Fibroblast of skin of left quadriceps (primary cell): ENCODE measurements around the gene PLPPR5.
A peak's percentile ranks its signal among the peaks of the same experiment; 100 is the strongest.

Experiments
- DNase-seq, 2 experiments: peaks; one replicate each; pipeline ENCODE4 v3.0.0-alpha.2; 2013; ENCODE audit warnings: low read depth in 2 of 2

Gene PLPPR5

DNA sequence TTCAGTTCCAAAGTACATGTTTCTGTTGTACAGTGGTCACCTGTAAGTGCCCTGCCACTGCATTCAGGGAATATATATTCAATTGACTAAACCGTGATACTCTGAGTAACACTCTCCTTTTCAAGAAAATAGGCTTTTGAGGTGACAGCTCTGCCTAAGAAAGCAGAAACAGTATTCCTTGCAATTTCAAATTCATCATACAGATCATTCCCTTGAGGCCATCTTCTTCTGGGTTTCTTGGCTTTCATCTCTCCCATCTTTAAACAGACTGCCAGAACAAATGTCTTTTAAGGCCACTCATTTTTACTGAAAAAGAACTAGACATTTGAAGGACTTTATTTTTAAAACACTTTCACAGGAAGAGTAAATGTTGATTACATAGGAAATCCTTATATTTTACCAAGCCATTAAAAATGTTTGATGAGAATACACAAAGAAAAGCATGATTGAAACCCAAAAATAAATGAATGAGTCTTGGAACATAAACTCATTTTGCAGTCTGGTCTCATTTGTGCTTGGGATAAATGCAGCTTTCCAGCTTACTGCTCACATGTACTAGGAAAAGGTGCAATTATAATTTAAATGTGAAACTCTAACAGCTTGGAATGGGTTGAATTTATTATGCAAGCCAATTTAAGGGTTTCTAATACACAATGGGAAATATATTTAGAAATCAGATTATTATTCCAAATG is 34.7 kb downstream of the PLPPR5 start:
- no peak for DNase-seq

DNA sequence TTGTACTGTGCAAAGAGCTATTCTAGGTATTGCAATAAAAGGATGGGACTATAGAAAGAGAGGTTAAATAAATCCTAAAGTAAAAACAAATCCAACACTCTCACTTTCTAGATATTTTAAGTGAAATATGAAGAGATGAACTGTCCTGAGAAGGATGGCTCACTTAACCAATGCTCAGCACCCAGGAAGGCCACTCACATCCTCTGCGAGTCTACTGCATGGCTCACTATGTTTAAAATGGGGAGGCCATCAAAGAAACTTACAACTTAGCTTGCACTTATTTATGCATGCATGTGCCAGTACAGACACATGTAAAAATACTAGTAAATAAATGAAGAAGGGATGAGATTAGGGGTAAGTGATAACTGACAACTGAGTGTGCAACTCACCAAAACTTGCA is 37.5 kb downstream of the PLPPR5 start:
- DNase-seq: no peak

DNA sequence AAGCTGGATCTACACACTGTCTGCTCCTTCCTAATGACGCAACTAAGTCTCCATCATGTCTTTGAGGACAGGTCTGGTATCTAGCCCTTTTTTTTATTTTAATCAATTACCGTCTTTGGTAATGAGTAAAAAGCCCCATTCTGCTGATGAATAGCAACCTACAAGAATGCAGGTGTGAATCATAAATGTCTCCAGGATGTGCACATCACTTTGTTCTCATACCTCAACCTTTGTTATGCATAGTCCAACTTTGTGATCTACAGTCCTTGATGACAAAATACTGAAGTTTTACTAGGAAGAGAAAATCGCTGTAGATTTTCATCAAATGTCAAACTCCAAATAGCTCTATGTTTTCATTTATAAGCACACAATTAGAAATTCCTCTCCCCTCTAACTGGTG is 39.3 kb downstream of the PLPPR5 start:
- DNase-seq: no peak

DNA sequence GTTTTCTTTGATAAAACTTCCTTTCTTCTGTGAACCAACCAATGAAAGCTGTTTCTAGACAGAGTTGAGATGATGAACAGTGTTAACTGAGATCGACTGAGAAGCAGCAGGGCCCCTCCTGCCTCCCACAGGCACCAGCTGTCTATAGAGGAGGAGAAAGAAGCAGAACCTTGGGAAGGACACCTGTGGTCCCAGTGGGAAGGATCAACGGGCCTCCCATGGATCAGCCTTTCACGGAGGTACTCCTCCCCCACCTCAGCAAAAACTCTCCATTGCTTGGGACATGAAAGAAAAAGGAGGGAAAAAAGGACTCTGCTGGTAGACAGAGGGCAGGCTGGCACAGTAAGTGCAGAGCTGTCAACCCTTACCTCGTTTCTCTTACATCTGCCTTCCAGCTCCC is 40.5 kb downstream of the PLPPR5 start:
- DNase-seq: no peak

DNA sequence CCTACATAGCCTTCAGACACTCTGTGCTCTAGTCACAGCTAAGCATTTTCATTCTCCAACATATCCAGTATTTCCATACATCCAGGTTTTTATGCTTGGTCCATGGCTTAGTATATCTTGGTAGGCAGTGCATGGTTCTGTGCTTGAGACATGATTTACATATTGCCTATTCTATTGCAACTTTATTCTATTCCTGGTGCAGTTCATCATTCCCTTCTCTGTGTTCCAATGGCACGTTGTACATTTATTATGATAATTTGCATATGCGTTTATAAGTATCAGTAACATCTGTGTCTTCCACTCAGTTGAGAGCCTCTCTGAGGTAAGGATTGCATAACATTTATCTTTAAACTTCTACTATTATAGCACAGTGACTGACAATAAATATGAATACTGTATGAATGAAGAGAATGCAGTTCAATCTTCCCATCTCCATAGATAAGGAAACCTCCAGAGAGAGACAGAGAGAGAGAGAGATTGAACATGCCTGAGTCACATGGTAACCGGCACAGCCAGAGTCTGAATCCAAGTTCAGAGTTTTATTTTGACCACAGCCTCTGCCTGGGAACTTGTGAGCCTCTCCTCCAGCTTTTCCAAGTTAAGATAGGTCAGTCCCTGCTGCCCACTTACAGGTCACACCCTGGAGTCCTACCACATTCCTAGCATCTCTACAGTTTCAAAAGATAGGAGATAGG is 41.5 kb downstream of the PLPPR5 start:
- DNase-seq: peak; percentile 20 to 35

DNA sequence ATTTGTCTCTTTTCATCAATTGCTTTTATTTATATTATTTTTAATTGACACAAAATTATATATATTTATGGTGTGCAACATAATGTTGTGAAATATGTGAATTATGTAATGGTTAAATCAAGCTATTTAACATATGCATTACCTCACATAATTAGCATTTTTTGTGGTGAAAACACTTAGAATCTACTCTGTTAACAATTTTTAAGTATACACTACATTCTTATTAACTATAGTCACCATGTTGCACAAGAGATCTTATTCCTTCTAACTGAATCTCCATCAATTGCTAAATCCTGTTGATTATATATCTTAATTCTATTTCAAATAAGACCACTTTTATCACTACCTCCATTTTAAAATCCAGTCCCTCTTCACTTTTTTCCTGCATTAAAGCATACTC is 42.5 kb downstream of the PLPPR5 start:
- peak; percentile 74 to 77 for DNase-seq

DNA sequence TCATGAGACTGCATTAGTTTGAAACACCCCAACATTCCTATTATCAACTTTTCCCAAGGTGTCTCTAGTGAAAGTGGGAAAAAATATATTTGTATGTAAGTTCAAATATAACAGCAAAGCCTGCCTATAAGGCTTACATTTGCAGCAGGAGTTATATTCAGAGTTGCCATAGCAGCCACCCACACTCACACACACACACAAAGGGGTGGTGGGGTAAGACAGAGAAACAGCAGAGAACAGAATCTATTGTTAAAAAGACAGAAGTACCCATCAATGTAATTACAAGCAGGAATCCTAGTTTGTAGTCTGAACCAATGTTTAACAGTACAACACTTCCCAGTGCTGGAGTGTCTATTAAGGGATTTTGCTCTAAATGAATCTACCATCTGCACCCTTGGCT is 55.0 kb downstream of the PLPPR5 start:
- no peak for DNase-seq

DNA sequence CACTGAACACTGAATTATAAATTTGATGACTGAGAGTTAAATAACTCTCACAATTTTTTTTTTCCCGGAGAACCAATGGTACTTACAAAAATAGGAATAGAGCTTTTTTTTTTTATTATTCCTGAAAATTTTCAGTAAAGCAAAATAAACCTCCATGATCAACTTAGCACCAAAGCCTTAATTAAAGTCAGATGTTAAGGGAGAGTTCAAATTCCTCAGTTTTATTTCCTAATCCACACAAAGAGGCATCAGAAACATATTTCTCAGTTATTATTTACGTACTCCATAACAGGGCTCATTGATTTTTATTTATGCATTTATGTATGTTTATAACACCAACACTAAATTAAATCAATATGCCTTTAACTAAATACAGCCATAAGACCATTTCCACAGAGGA is 55.5 kb downstream of the PLPPR5 start:
- DNase-seq: peak; percentile 43 to 68

DNA sequence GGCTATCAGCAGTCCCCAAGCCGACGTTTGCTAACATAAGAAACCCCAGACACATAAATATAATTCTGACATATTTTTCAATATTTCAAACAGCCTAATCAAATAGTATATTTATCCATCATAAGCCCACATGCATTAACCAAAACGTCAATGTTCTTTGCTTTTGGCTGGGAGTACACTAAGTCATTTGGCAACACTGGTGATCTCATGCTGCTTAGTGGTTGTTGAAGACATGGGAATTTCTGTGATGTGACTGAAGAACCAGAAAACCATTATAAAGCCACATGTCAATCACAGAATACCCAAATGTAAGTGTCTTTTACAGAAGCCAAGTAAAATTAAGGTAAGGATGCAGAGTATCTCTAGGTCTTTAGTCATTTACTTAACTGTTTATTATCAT is 57.6 kb downstream of the PLPPR5 start:
- no peak for DNase-seq

DNA sequence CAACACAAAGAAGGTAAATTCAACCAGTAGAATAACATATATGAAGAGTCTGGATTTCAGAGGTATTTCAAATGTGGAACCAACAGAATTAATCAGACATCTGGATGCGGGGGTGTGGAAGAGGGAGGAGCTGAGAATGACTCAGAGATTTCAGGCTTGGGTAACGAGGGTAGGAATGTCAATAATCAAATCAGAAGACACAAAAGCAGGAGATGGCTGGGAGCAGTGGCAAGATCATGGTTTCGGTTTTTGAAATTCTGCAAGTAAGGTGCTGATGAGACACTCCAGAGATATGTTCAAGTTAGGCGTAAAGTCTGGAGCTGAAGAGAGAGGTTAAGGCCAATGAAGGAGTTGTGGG is 64.0 kb downstream of the PLPPR5 start:
- DNase-seq: peak in 1 of 2 experiments; percentile 54

DNA sequence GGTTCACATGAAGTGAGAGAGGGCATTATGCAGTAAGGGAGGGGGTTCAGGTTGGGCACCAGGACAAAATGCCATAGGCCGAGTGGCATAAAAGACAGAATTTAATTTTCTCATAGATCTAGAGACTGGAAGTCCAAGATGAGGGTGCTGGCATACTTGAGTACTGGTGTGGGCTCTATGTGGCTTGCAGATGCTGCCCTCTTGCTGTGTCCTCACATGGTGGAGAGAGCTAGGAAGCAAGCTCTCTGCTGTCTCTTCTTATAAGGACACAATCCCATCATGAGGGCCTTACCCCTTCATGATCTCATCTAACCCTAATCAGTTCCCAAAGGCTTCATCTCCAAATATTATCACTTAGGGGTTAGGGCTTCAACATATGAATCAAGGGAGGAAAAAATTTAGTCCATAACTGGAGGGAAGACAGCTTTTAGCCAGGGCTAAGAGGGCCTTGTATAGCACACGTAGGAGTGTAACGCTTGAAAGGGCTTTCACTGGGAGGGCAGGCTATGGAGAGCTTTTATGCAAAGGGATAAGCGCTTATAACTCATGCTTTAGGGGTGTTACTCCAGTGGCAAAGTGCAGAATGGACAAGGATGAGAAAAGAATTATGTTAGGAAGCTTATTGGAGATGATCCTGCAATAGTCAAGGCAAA is 64.5 kb downstream of the PLPPR5 start:
- no peak for DNase-seq

DNA sequence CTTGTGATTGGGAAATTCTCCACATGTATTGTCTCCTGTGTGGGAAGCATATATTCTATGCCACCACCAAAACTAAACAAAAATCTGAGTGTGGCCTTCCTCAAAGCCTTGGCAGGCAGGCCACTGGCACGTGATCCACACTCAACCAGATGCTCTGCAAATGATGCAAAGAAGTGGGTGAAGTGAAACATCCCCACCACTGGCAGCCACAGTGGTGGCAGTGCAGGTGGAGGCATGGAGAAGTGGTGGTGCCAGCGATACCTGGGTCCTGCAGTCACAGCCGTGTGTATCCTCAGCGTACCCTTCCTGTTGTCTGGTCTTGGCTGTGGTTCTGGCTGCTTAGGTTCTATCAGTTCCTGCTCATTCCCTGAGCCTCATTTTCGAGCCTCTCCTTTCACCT is 65.2 kb downstream of the PLPPR5 start:
- DNase-seq: no peak

DNA sequence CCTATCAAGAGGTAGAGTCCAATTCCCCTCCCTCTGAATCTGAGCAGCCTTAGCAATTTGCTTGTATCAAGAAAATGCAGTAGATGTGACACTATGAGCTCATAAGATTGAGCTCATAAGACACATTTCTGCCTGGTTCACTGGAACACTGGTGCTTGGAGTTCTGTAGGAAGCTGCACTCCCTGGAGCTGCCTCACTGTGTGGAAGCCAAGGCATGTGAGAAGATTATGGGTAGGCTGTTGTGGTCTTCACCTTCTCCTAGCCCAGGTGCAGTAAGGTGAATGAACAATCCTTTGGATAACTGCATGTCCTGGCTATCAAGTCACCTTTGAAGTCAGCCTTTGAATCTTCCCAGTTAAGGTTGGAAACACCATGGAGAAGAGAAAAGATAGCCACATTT is 67.3 kb downstream of the PLPPR5 start:
- no peak for DNase-seq

DNA sequence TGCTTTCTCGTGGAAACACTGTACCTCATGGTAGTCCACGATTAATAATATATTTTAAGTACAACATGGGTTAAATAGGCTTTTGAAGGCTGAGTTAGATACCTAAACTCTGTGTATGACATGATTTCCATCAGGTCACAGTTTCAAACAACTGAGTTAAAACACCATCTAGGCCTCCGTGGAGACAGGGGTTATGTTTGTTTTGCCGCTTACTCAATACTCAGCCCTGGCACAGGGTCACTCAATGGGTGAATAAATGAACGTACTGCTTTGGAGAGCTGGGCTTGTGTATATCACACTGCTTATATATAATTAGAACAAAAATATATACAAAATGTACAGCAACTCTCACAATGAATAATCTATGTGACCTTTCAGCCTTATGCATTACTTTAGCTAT is 72.5 kb downstream of the PLPPR5 start:
- no peak for DNase-seq

DNA sequence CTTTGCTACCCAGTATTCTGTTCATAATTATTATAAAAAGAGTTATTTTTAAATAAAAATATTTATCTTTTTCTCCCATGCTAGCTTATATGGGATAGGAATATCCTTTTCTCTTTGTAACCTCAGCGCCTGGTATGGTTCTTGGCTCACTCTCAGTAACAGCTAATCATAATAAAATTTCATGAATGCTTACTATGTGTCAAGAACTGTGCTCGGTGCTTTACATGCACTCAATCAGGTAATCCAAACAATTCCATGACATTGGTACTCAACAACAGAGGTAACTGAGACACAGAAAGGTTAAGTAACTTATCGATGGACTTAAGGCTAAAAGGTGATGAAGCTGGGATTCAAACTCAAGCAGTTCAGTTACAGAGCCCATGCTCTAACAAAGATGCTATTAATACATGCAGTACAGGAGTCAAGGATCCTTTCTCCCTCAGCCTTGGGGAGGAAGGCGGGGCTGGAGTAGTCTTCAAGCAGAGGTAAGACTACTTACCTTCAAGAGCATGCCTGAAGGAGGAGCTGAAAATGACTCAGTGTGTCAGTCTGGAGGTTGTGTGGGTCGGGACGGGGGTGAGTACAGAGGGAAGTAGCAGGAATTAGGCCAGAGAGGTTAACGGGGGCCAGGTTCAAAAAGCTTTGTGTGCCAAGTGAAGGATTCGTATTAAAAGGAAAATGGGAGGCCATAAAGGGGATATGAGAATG is 73.4 kb downstream of the PLPPR5 start:
- DNase-seq: no peak

DNA sequence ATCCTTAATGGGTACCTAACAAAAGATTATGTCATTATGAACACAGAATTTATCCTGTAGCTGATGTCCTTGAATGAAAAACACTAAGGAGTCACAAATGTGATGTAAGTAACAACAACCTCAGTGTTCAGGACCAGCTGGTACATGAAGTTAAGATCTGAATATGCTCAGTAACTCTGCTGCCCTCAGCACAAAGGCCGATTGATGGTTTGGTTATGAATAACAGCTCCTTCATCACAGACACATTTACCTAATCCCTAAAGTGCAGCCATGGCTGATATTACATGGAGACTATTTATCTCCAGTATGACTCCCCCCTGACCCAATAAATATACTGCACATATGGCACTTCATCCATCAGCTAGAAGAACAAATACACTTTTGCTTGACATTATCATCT is 75.2 kb downstream of the PLPPR5 start:
- no peak for DNase-seq

DNA sequence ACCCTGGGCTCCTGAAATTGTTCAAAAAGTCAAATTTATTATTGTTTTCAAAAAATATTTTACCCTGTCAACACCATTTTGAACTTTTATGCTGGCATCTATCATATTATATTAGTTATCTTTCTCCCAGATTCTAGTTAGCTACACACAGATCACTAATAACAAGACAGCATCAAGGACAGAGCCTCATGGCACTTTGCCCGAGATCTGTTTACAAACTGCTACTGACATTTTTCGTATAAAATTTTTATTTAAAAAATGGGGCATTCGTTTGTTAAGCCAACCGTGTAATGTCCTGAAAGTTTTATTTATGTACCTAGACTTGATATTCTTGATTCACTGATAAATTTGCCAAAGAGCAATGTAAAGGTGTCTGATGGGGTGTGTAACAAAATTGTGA is 78.1 kb downstream of the PLPPR5 start:
- DNase-seq: no peak

DNA sequence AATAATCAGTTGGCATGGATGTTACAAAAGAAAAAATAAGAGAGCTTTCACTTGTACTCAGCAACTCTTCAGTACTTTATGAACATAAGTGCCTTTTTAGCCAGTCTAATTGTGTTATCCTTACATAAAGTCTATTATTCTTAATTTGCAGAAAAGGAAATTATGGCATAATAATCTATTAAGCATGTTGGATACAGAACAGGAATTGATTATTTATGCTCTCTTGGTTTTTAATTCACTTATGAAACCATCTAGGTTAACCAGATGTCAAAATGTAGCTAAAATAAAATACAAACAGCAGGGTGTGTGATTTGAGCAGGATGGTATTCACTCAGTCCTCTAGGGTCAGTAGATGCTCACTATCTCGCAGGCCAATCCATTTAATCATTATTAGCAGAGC is 79.7 kb downstream of the PLPPR5 start:
- no peak for DNase-seq

DNA sequence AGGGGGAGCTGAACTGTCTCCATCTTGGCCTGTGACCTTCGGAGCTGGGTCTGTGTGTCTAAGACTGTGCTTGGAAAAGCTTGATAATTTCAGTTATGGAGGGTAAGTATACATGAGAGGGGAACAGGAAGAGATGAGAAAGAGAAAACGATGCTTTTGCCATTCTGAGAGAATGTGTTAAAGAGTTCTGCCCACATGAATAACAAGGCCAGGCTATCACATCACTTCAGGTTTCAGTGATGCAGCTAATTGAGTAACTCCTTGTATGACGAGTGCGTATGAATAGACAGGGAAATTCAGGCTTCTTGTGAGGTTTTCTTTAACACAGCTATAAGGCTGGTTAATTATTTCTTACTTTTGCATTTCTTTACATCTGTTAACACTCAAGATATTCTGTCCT is 81.0 kb downstream of the PLPPR5 start:
- DNase-seq: no peak

DNA sequence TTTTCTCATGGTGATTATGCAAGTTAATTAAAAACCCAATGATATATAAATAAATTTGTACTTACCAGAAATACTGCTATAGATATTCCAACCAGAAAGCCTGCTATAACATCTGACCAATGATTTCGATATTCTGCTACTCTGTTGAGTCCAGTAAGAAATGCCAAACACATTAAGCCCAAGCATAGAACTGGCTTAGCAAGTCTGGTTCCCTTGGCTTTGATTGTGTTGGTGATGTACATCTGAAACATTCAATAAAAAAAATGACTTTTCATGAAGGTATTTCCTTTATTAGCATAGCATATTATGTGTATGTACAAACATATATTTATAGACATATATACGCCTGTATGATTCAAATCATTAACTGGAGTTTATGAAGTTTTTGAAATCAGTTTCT is 82.8 kb downstream of the PLPPR5 start:
- no peak for DNase-seq

DNA sequence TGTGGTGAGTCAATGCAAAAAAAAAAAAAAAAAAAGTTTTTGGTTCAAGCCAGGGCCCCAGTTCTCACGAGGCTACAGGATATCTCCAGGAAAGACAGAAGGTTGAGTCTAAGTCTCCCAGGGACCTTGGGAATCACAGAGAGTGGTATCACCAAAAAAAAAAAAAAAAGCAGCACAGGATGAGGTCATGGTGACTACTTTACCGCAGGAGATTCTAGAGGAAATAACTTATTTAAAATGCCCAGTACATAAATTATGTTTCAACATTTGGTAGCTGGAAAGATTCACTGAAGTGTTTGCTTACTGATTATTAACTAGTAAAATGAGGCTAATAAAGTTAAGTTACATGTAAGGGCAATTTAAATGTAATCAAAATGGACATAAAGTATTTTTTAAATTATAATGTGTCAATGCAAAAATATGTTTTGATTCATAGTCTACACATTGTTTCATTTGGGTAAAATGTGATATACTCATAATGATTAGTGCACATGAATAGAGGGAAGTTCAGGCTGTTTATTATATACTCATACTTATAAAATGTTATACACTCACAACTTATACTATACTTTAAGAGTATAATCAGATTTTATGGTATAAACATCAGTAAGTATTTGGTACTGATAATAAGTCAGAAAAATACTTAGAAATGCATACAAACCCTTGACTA is 84.1 kb downstream of the PLPPR5 start:
- peak; percentile 69 to 74 for DNase-seq

DNA sequence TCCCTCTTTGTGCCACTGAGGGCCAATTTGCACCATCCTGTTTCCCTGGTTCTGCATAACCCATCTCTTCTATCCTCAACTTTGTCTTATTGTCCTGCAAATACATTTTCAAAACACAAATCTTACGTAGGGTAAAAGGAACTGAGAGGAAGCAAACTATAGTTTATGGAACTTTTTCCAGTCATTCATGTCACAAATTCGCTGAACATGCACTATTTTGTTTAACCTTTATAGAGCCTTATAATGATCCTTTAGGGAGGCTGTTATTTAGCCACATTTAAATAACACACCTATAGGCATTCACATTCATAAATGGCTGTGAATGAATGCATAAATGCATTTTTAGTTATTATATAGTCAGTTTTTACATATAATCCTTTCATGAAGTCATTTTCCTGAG is 85.0 kb downstream of the PLPPR5 start:
- DNase-seq: no peak
